DMS53 treated with DMSO at 0.1 percent for 48 hours (cell line): ENCODE measurements around the gene SUGCT.
A peak's percentile ranks its signal among the peaks of the same experiment; 100 is the strongest.

Experiments
- DNase-seq: peaks from one replicate; lab custom pipeline; 2025; ENCODE audit not compliant: unreplicated experiment; lab: John Stamatoyannopoulos, UW

SUGCT gene

GRCh38 chr7:40463446-40463845 lies 328.6 kb downstream of the SUGCT start:
- no peak for DNase-seq

- DNase-seq: no peak
Observed at GRCh38 chr7:40468891-40469864, 334.4 kb downstream of the SUGCT start.

GRCh38 chr7:40470091-40470592 lies 335.3 kb downstream of the SUGCT start:
- DNase-seq: no peak

GRCh38 chr7:40470817-40471216 lies 336.0 kb downstream of the SUGCT start:
- DNase-seq: no peak

GRCh38 chr7:40471891-40472290 lies 337.1 kb downstream of the SUGCT start:
- no peak for DNase-seq

GRCh38 chr7:40474790-40475680 lies 340.2 kb downstream of the SUGCT start:
- no peak for DNase-seq

- no peak for DNase-seq
Observed at GRCh38 chr7:40475681-40475982, 340.8 kb downstream of the SUGCT start.

- no peak for DNase-seq
Observed at GRCh38 chr7:40477094-40477493, 342.3 kb downstream of the SUGCT start.

- no peak for DNase-seq
Observed at GRCh38 chr7:40482845-40483244, 348.0 kb downstream of the SUGCT start.

GRCh38 chr7:40483630-40484029 lies 348.8 kb downstream of the SUGCT start:
- DNase-seq: no peak

- DNase-seq: no peak
Observed at GRCh38 chr7:40489844-40490602, 355.2 kb downstream of the SUGCT start.

- DNase-seq: no peak
Observed at GRCh38 chr7:40490603-40490924, 355.8 kb downstream of the SUGCT start.

GRCh38 chr7:40492946-40493345 lies 358.1 kb downstream of the SUGCT start:
- no peak for DNase-seq

- no peak for DNase-seq
Observed at GRCh38 chr7:40493609-40494051, 358.8 kb downstream of the SUGCT start.

- DNase-seq: no peak
Observed at GRCh38 chr7:40498924-40499510, 364.2 kb downstream of the SUGCT start.

- no peak for DNase-seq
Observed at GRCh38 chr7:40499718-40500117, 364.9 kb downstream of the SUGCT start.

- no peak for DNase-seq
Observed at GRCh38 chr7:40500219-40500618, 365.4 kb downstream of the SUGCT start.

GRCh38 chr7:40502359-40502758 lies 367.6 kb downstream of the SUGCT start:
- no peak for DNase-seq

- DNase-seq: no peak
Observed at GRCh38 chr7:40506158-40506557, 371.4 kb downstream of the SUGCT start.

GRCh38 chr7:40507166-40507565 lies 372.4 kb downstream of the SUGCT start:
- peak; percentile 15 for DNase-seq
